Measurements from ENCODE around the gene ABCE1.

ABCE1 gene

DNA sequence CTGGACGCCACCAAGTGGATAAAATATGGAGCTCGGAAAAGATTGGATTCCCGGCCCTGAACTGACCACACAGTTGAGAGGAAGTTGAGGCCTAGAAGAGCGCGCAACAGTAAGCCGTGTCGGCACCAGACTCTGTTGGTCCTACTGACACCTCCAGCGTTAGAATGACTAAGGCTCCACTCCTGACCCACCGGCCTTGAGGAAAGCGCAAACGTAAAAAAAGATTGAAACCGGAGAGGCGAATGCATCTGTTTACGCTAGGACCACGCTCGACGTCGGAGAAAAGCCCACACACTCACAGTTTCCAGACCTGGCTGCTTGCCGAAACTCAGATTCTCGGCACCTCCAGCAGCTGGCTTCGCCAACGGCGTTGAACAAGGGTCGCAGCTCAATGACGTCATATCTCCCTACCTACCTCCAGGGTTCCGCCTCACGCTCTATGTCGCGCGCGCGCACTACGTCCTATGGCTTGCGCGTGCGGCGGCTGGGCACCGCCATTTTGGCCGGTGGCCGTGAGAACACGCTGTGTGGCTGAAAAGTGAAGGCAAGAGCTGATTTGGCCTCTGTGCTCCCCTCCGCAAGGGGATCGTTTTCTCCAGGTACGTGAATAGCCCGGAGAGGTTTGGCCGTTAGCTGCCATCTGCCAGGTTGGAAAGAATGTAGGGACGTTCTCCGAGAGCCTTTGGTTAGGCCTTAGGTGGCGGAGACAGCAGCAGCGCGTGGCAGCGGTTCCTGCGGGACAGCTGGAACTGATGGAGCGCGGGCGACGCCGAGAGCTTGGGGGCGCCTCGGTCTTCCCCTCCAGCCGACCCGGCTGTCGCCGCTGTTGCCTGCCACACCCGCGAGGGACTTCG lies at the start of gene ABCE1, which contains the start of gene ANAPC10:
ABCE1 (plus strand) TSS at position 491 of the 854 bp plus-strand sequence. CDS start 6,102 bp downstream, outside the sequence.
ANAPC10 (minus strand) TSS at position 376 of the 854 bp plus-strand sequence. CDS start 2,097 bp downstream, outside the sequence.
- peak; percentile 91 for DNase-seq (ENCODE audit: low read depth)
- H3K4me3 ChIP-seq (ENCODE audit: control insufficient read depth, low read depth, low read length) = peak within 1 kb of the TSS; percentile 72
- TF ChIP-seq, protein P1, sequence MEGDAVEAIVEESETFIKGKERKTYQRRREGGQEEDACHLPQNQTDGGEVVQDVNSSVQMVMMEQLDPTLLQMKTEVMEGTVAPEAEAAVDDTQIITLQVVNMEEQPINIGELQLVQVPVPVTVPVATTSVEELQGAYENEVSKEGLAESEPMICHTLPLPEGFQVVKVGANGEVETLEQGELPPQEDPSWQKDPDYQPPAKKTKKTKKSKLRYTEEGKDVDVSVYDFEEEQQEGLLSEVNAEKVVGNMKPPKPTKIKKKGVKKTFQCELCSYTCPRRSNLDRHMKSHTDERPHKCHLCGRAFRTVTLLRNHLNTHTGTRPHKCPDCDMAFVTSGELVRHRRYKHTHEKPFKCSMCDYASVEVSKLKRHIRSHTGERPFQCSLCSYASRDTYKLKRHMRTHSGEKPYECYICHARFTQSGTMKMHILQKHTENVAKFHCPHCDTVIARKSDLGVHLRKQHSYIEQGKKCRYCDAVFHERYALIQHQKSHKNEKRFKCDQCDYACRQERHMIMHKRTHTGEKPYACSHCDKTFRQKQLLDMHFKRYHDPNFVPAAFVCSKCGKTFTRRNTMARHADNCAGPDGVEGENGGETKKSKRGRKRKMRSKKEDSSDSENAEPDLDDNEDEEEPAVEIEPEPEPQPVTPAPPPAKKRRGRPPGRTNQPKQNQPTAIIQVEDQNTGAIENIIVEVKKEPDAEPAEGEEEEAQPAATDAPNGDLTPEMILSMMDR (IDR thresholded peaks at IDR 0.05; ENCODE audit: control insufficient read depth, insufficient read depth, low read depth, low read length, missing control alignments) = peak; percentile 41

DNA sequence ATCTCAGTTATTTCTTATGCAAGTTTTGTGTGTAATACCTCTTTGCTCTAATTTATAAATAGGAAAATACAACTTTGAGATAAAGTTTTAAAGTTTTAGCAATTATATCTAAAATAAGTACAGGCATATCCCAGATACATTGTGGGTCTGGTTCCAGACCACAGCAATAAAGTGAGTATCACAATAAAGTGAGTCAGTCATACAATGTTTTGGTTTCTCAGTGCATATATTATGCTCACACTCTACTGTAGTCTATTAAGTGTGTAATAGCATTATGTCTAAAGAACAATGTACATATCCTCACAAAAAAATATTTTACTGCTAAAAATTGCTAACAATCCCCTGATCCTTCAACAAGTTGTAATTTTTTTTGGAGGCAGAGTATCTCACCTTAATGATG lies 49.3 kb upstream of the ABCE1 start:
- DNase-seq (ENCODE audit: low read depth) = no peak
- TF ChIP-seq, protein P1 (IDR thresholded peaks at IDR 0.05; ENCODE audit: control insufficient read depth, insufficient read depth, low read depth, low read length, missing control alignments) = no peak
- no peak overlapping the region for H3K4me3 ChIP-seq (ENCODE audit: control insufficient read depth, low read depth, low read length)

DNA sequence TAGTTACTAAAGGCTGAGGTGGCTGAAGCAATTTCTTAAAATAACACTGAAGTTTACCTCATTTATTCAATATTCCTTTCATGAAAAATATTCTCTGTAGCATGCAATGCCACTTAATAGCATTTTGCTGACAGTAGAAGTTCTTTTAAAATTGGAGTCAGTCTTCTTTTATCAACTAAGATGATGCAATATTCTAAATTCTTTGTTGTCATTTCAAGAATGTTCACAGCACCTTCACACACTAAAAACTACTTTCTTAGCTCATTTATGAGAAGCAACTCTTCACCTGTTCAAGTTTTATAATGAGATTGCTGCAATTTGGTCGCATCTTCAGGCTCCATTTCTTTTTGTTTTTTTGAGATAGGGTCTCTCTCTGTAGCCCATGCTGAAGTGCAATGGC lies 48.9 kb upstream of the ABCE1 start:
- DNase-seq (ENCODE audit: low read depth) = no peak
- TF ChIP-seq, protein P1 (IDR thresholded peaks at IDR 0.05; ENCODE audit: control insufficient read depth, insufficient read depth, low read depth, low read length, missing control alignments) = no peak
- no peak overlapping the region for H3K4me3 ChIP-seq (ENCODE audit: control insufficient read depth, low read depth, low read length)

DNA sequence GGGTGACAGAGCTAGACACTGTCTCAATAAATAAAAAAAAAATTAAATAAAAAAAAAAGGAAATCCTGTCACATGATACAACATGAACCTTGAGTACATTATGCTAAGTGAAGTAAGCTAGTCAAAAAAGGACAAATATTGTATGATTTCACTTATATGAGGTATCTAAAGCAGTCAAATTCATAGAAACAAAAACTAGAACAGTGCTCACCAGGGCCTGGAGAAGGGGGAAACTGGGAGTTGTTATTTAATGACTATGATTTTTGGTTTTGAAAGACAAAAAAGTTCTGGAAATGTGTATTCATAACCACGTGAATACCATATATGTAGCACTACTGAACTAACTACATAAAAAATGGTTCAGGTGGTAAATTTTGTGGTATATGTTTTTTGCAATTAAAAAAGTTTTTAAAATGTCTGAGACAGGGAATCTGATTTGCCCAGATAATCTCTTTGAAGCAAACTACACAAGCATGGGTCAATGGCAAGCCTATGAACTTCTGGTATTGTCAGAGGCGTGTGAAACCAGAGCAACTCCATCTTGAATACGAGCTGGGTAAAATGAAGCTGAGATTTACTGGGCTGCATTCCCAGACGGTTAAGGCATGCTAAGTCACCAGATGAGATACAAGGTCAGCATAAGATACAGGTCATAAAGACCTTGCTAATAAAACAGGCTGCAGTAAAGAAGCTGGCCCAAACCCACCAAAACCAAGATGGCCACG lies 42.4 kb upstream of the ABCE1 start:
- TF ChIP-seq, protein P1 (IDR thresholded peaks at IDR 0.05; ENCODE audit: control insufficient read depth, insufficient read depth, low read depth, low read length, missing control alignments) = no peak
- no peak overlapping the region for H3K4me3 ChIP-seq (ENCODE audit: control insufficient read depth, low read depth, low read length)
- no peak for DNase-seq (ENCODE audit: low read depth)

DNA sequence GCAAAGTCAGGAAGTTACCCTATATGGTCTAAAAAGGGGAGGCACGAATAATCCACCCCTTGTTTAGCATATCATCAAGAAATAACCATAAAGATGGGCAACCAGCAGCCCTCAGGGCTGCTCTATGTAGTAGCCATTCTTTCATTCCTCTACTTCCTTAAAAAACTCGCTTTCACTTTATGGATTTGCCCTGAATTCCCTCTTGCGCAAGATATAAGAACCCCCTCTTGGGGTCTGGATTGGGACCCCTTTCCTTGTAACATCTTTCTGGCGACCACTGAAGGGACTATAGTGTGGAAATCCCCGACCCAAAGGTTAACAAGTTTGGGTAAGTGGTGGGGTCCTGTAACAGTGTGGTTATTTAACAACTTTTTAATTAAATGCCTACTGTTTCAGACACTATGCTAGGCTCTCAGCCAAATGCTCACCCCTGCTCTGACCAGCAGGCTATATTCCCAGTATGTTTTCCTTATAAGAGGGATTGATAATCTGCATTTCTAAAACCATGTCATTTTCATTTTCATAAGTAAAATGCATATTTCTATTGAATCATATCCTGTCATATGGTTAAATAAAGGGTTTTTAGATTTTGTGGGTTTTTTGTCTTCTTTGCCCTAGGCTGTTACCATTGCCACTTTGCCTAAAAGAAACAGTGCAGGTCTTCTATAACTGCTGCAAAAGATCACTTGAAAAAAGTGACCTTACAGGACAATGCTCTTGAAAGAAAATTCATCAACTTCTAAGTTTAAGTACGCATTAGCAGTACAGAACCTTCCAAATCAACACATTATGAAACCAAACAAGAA lies 41.6 kb upstream of the ABCE1 start:
- DNase-seq (ENCODE audit: low read depth) = no peak
- H3K4me3 ChIP-seq (ENCODE audit: control insufficient read depth, low read depth, low read length) = no peak overlapping the region
- TF ChIP-seq, protein P1 (IDR thresholded peaks at IDR 0.05; ENCODE audit: control insufficient read depth, insufficient read depth, low read depth, low read length, missing control alignments) = no peak

DNA sequence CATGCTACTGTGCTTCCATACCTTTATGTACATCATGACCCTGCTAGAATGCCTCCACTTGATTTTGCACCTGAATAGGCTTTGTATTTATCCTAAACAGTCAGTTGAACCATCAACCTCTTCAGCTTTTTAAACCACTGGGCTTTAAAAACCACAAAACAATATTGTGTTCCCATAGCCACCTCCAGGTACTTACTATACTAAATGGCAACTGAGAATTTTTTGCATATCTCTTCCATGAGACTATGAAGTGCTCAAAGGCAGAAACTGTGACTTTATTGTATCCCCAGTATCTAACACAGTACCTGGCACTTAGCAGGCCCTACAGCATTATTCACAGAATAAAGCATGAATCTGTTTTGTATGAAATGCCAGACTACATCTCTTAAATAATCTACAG lies 39.9 kb upstream of the ABCE1 start:
- DNase-seq (ENCODE audit: low read depth) = no peak
- TF ChIP-seq, protein P1 (IDR thresholded peaks at IDR 0.05; ENCODE audit: control insufficient read depth, insufficient read depth, low read depth, low read length, missing control alignments) = no peak
- H3K4me3 ChIP-seq (ENCODE audit: control insufficient read depth, low read depth, low read length) = no peak overlapping the region
